GM18505 (cell line): ENCODE measurements around the gene CRYBG1.
"Not testable (repeated sequence)": the region's sequence is repeated elsewhere in the genome, so short reads cannot be mapped to it uniquely, and the experiment has no call there.

ENCODE experiments used
- ATAC-seq: cut with Tn5 transposase; IDR thresholded peaks from one replicate; pipeline ENCODE4 v1.9.1; 2021; ENCODE audit not compliant: unreplicated experiment
- POLR2A ChIP-seq: IDR thresholded peaks from 4 replicates; pipeline ENCODE4 v1.6.1; 2011; ENCODE audit warnings: borderline replicate concordance; ENCODE audit not compliant: insufficient read depth, insufficient read length; ENCODE audit errors: extremely low read depth

The CRYBG1 gene

GRCh38 chr6:106501960-106502371 is 141.4 kb downstream of the CRYBG1 start:
- ATAC-seq, result no peak
- TF ChIP-seq POLR2A, result no peak

DNA sequence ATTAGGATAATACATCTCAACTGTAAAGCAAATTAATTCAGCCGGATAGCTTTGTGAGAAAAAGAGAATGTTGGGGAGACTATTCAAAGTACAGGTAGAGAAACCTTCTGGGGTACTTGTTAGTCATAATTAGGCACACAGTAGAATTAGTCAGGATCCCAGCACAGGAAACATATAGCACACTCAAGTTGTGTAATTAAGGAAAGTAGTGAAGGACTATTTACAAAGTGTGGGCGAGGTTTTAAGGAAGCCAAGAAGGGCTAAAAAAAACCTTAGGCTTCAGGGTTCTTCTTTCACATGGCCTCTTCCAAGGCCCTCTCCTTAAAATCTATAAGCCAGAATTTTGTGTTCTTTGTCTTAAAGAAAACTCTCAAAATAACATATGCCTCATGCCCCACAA is 142.0 kb downstream of the CRYBG1 start:
- TF ChIP-seq POLR2A, result no peak
- ATAC-seq, result no peak

DNA sequence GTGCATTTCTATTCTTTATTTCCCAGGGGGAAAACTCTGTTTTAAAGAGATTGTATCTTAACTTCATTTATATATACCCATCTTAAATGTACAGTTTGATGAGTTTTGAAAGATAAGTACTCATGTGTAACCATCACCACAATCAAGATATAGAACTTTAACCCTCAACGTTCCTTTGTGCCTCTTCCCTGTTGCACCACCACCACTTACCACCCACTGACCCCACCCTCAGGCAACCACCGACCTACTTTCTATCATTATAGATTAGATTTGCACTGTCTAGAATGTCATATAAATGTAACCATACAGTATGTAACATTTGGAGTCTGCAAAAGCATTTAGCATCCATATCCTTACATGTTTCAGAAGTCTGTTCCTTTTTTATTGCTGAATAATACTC is 147.8 kb downstream of the CRYBG1 start:
- no peak for ATAC-seq

DNA sequence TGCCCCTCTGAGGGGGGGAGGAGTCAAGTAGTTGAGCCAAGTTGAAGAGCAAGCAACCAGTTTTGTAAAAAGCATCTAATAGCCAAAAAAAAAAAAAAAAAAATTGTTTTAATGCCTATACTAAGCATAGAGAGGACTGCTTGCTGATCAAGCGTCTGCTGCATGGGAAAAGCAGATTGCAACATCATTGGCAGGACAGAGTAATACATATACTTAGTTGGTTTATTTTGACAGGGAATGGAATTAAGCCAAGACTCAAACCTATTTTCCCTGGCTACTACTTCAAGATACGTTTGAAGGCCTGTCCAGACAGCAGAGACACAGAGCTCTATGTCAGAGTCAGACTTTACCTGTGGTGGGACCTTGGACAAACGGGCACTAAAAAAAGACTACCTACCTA is 148.3 kb downstream of the CRYBG1 start:
- TF ChIP-seq POLR2A, result no peak
- ATAC-seq, result no peak

More for the DNA sequence above, 147.8 kb downstream of the CRYBG1 start:
- TF ChIP-seq POLR2A, result no peak

- TF ChIP-seq POLR2A, result no peak
- ATAC-seq, result no peak
Observed at GRCh38 chr6:106509420-106510089, 149.0 kb downstream of the CRYBG1 start.

DNA sequence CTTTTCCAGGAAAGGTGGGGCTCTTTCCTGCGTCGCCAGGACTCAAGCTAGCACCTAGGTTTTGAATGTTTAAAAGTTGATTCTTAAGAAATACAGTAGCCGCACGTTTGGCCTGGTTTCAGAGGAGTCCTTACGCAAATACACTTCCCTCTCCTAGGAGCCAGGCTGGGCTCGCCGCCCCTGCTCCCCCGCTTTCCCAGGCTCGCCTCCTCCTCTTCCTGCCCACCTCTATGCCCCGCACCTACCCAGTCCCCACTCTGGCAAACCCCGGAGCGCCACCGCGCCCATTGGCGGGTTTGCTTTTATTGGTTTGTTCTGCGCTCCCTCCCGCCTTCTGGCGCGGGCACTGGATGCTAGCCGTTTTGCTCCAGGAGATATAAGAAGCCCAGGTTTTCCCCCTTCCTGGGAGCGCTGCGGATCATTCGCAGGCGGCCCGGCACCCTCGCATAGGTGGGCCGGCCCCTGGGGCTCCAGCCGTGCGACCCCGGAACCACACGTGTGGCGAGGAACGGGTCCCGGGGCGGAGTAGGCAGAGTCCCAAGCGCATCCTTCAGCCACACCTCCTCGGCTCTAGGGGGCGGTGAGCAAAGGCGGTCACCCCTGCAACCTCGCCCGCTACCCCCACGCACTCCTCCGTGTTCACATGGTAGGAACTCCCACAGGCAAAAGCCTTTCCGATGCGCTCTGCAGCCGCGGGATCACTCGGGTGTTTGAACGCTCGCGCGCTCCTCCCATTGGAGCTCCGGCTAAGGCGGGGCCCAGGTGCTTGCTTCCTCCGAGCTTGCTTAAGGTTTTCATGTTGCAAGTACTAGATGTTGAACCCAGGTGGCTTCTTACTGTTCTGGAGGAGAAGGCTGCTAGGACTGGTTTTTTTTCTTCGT is 149.8 kb downstream of the CRYBG1 start:
- peak; percentile 41 for ATAC-seq

GRCh38 chr6:106511288-106512047 is 151.0 kb downstream of the CRYBG1 start:
- ATAC-seq, result peak; percentile 9
- no peak for TF ChIP-seq POLR2A

More for the DNA sequence above, 149.8 kb downstream of the CRYBG1 start:
- no peak for TF ChIP-seq POLR2A

DNA sequence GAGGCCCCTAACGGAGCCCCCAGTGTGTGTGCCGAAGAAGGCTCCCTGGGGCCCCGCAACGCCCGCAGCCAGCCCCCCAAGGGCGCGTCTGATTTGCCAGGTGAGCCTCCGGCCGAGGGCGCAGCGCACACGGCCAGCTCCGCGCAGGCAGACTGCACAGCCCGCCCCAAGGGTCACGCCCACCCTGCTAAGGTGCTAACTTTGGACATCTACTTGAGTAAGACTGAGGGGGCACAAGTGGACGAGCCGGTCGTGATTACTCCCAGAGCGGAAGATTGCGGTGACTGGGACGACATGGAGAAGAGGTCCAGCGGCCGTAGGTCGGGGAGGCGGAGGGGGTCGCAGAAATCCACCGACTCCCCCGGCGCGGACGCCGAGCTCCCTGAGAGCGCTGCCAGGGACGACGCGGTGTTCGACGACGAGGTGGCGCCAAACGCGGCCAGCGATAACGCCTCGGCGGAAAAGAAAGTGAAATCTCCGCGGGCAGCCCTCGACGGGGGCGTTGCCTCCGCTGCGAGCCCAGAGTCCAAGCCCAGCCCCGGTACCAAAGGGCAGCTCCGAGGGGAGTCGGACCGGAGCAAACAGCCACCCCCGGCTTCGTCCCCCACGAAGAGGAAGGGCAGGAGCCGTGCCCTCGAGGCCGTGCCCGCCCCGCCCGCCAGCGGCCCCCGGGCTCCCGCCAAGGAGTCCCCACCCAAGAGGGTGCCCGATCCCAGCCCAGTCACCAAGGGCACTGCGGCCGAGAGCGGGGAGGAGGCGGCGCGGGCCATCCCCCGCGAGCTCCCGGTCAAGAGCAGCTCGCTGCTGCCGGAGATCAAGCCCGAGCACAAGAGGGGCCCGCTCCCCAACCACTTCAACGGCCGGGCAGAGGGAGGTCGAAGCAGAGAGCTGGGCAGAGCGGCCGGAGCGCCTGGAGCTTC is 151.8 kb downstream of the CRYBG1 start:
- peak; percentile 65 for ATAC-seq
- no peak for TF ChIP-seq POLR2A

GRCh38 chr6:106512968-106513574 is 152.6 kb downstream of the CRYBG1 start:
- no peak for TF ChIP-seq POLR2A
- no peak for ATAC-seq

DNA sequence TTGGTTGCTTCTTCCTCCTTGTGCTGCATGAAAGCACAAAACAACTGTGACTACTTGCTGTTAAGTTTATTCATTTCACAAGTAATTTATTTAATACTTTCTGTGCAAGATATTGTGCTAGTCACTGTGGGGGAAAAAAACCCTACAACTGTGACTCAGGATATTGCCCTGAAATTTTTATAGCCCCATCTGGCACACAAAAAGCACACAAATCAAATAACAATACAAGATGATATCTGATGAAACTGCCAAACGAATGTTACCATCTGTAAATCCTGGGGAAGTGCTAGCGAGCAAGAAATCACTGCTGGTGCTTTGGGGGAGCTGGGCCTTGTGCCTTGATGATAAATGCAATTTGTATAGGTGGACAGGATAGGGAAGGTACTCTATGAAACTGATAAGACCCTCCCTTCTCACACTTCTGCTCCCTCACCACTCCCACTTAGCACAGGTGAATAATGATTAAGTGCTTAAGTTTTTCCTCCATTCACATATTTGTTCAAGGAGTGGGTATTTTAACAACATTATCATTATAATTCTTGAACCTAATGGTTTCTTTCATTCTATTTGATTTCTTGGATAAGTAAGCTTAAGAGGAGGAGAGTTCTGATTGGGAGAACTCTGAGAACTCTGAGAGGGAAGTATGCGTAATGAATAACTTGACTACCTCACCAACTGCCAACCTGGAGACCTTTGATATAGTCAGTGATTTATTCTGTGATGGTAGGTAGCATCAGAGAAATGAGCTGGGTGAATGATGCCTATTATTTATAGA is 153.5 kb downstream of the CRYBG1 start:
- ATAC-seq, result no peak
- TF ChIP-seq POLR2A, result no peak

DNA sequence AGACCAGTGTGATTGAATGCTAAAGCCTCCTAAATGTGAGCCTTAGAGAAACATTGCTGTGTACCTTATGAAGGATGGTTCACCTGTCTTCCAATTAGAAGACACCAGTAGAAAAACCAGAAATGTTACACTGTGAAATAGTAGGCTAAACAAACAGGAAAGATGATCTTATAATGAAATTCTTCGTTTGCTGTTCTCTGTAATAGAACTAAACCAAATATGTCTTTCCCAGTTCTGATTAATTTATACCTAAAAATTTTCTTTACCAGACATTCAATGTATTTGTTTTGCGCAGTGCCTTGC is 154.0 kb downstream of the CRYBG1 start:
- ATAC-seq, result no peak
- no peak for TF ChIP-seq POLR2A

GRCh38 chr6:106515582-106515981 is 155.1 kb downstream of the CRYBG1 start:
- ATAC-seq, result not testable (repeated sequence)
